IMR-90 (cell line): Measurements from ENCODE around the gene GDPD3. TPM values are rescaled to one million over a fixed set of nuclear protein-coding genes. Genes with fewer than 3 reads are reported as not detected.

ENCODE experiments used
- ATAC-seq: fragments of 200-7000 bp; cut with Tn5 transposase; 2 replicates; pipeline ENCODE4 v1.9.1; 2020; ENCODE audit warnings: low read depth, mild to moderate bottlenecking, moderate library complexity
- BruUV-seq: library from RNA; stranded (reverse); fragments of 400-500 nt; replicated peaks from 2 replicates; lab custom pipeline; 2021; lab: Mats Ljungman, UMichigan
- CTCF ChIA-PET: fragments of 300-600 bp; formaldehyde crosslinking; extraction: SDS; loops from one replicate; lab custom pipeline; 2021; ENCODE audit warnings: antibody characterized with exemption; lab: Yijun Ruan, JAX
- POLR2A ChIA-PET: fragments of 300-600 bp; sonication (Branson Sonifier 250); formaldehyde crosslinking; loops from one replicate; lab custom pipeline; 2022; ENCODE audit warnings: antibody characterized with exemption; ENCODE audit not compliant: unreplicated experiment; lab: Charles Lee
- DNase-seq: peaks from one replicate; pipeline ENCODE4 v3.0.0; 2013
- H2AFZ ChIP-seq: replicated peaks from 2 replicates; pipeline ENCODE3; 2013; ENCODE audit warnings: low read length, mild to moderate bottlenecking; ENCODE audit not compliant: poor library complexity
- H2AK5ac ChIP-seq: 2 replicates; pipeline ENCODE4 v1.6.1; 2013; ENCODE audit warnings: low read depth, low read length, inconsistent platforms
- H2AK9ac ChIP-seq: replicated peaks from 2 replicates; pipeline ENCODE3; 2013; ENCODE audit warnings: mild to moderate bottlenecking, low read depth, low read length, moderate library complexity; ENCODE audit not compliant: poor library complexity
- H2BK120ac ChIP-seq: 2 replicates; pipeline ENCODE4 v1.6.1; 2013; ENCODE audit warnings: low read depth, low read length, inconsistent platforms
- H2BK15ac ChIP-seq: 3 replicates; pipeline ENCODE4 v1.6.1; 2013; ENCODE audit warnings: low read depth, low read length, inconsistent platforms
- H2BK20ac ChIP-seq: 2 replicates; pipeline ENCODE4 v1.6.1; 2013; ENCODE audit warnings: low read depth, mild to moderate bottlenecking, inconsistent platforms, low read length, moderate library complexity
- H2BK5ac ChIP-seq: 2 replicates; pipeline ENCODE4 v1.6.1; 2013; ENCODE audit warnings: mild to moderate bottlenecking, low read depth, low read length, inconsistent platforms; ENCODE audit not compliant: poor library complexity, severe bottlenecking
- H3K14ac ChIP-seq: replicated peaks from 2 replicates; pipeline ENCODE4 v1.6.1; 2013; ENCODE audit warnings: low read depth, low read length, inconsistent platforms
- H3K18ac ChIP-seq: 2 replicates; pipeline ENCODE4 v1.6.1; 2013; ENCODE audit warnings: low read depth, low read length, control low read depth
- H3K23ac ChIP-seq: 2 replicates; pipeline ENCODE4 v1.6.1; 2013; ENCODE audit warnings: low read depth, low read length, inconsistent platforms
- H3K27ac ChIP-seq: 2 replicates; pipeline ENCODE4 v1.5.1; 2013; ENCODE audit warnings: mild to moderate bottlenecking, control low read depth, low read length; ENCODE audit not compliant: insufficient read depth
- H3K27me3 ChIP-seq: 2 replicates; pipeline ENCODE4 v1.6.1; 2013; ENCODE audit warnings: low read length; ENCODE audit not compliant: control insufficient read depth, insufficient read depth
- H3K36me3 ChIP-seq: 2 replicates; pipeline ENCODE4 v1.6.1; 2013; ENCODE audit warnings: low read length, mixed read lengths; ENCODE audit not compliant: control insufficient read depth, insufficient read depth
- H3K4ac ChIP-seq: 2 replicates; pipeline ENCODE4 v1.6.1; 2013; ENCODE audit warnings: low read depth, low read length, inconsistent platforms
- H3K4me1 ChIP-seq: 2 replicates; pipeline ENCODE4 v1.6.1; 2013; ENCODE audit warnings: low read length, mixed read lengths; ENCODE audit not compliant: control insufficient read depth, insufficient read depth
- H3K4me2 ChIP-seq: 2 replicates; pipeline ENCODE4 v1.6.1; 2013; ENCODE audit warnings: low read depth, mild to moderate bottlenecking, control low read depth, low read length, moderate library complexity
- H3K4me3 ChIP-seq: 2 replicates; pipeline ENCODE4 v1.5.1; 2013; ENCODE audit warnings: low read depth, mild to moderate bottlenecking, control low read depth, low read length, moderate library complexity; ENCODE audit not compliant: insufficient read depth
- H3K56ac ChIP-seq: 2 replicates; pipeline ENCODE4 v1.6.1; 2013; ENCODE audit warnings: low read length, inconsistent platforms; ENCODE audit not compliant: insufficient read depth; ENCODE audit errors: extremely low read depth
- H3K79me1 ChIP-seq, 2 experiments: 2 replicates each; pipeline ENCODE4 v1.6.1; 2013; ENCODE audit warnings: low read length in 2 of 2, inconsistent platforms in 1 of 2, low read depth in 1 of 2
- H3K9ac ChIP-seq: 2 replicates; pipeline ENCODE4 v1.6.1; 2013; ENCODE audit warnings: low read depth, low read length, control low read depth
- H3K9me1 ChIP-seq: 2 replicates; pipeline ENCODE4 v1.6.1; 2013; ENCODE audit warnings: low read length, inconsistent platforms; ENCODE audit not compliant: insufficient read depth
- H3K9me3 ChIP-seq: 2 replicates; pipeline ENCODE4 v1.6.1; 2013; ENCODE audit warnings: low read length; ENCODE audit not compliant: control insufficient read depth, insufficient read depth
- H4K20me1 ChIP-seq: 2 replicates; pipeline ENCODE4 v1.6.1; 2013; ENCODE audit warnings: low read length, inconsistent platforms; ENCODE audit not compliant: insufficient read depth
- H4K5ac ChIP-seq: 2 replicates; pipeline ENCODE4 v1.6.1; 2013; ENCODE audit warnings: mild to moderate bottlenecking, low read depth, low read length, control low read depth
- H4K8ac ChIP-seq, 2 experiments: 2 replicates each; pipeline ENCODE4 v1.6.1; 2013; ENCODE audit warnings: low read depth in 2 of 2, low read length in 2 of 2, control low read depth in 1 of 2, inconsistent platforms in 1 of 2
- H4K91ac ChIP-seq: 2 replicates; pipeline ENCODE4 v1.6.1; 2013; ENCODE audit warnings: low read depth, low read length, inconsistent platforms; ENCODE audit not compliant: insufficient read depth
- BHLHE40 ChIP-seq: fragments of 150-350 bp; IDR thresholded peaks from 2 replicates; pipeline ENCODE4 v1.6.1; 2016; ENCODE audit warnings: mild to moderate bottlenecking, low read depth, low read length
- CEBPB ChIP-seq: IDR thresholded peaks from 2 replicates; pipeline ENCODE4 v1.6.1; 2012; ENCODE audit warnings: low read depth, low read length, improper control_type of control experiment
- CHD1 ChIP-seq: IDR thresholded peaks from 2 replicates; pipeline ENCODE4 v1.6.1; 2012; ENCODE audit warnings: low read depth, low read length, improper control_type of control experiment
- FOS ChIP-seq: fragments of 150-350 bp; IDR thresholded peaks from 2 replicates; pipeline ENCODE4 v1.6.1; 2016; ENCODE audit warnings: low read depth, low read length
- MAFK ChIP-seq: IDR thresholded peaks from 2 replicates; pipeline ENCODE4 v1.6.1; 2012; ENCODE audit warnings: low read depth, low read length, improper control_type of control experiment
- MAZ ChIP-seq: IDR thresholded peaks from 2 replicates; pipeline ENCODE4 v1.6.1; 2012; ENCODE audit warnings: low read depth, mild to moderate bottlenecking, low read length, improper control_type of control experiment, moderate library complexity, borderline replicate concordance
- NFE2L2 ChIP-seq: fragments of 150-350 bp; IDR thresholded peaks from 2 replicates; pipeline ENCODE4 v1.6.1; 2016; ENCODE audit warnings: low read depth, mild to moderate bottlenecking, low read length
- POLR2A ChIP-seq: IDR thresholded peaks from 2 replicates; pipeline ENCODE4 v1.6.1; 2012; ENCODE audit warnings: mild to moderate bottlenecking, low read depth, low read length
- RAD21 ChIP-seq: IDR thresholded peaks from 2 replicates; pipeline ENCODE4 v1.6.1; 2012; ENCODE audit warnings: low read length, improper control_type of control experiment
- RCOR1 ChIP-seq: IDR thresholded peaks from 2 replicates; pipeline ENCODE4 v1.6.1; 2012; ENCODE audit warnings: mild to moderate bottlenecking, low read length, improper control_type of control experiment; ENCODE audit not compliant: insufficient replicate concordance
- RFX5 ChIP-seq: IDR thresholded peaks from 2 replicates; pipeline ENCODE4 v1.8.0; 2012; ENCODE audit warnings: low read depth, mild to moderate bottlenecking, low read length, moderate library complexity
- SMC3 ChIP-seq: fragments of 150-350 bp; IDR thresholded peaks from 2 replicates; pipeline ENCODE4 v1.6.1; 2016; ENCODE audit warnings: low read depth, mild to moderate bottlenecking, antibody characterized with exemption, low read length, moderate library complexity
- WGBS, 2 experiments: methylation state at CpG; one replicate each; pipeline versions ENCODE4 v1.1.5 to v1.1.7; 2013; ENCODE audit warnings: missing lambda C conversion rate in 2 of 2; ENCODE audit not compliant: insufficient read length in 1 of 2; ENCODE audit errors: extremely low coverage in 2 of 2; 5-methylcytosine and 5-hydroxymethylcytosine counted together
- dilution Hi-C: fragments of 300-500 bp; cut with HindIII; formaldehyde crosslinking; loops from one replicate; pipeline ENCODE4 v1.14.3; 2018; ENCODE audit warnings: low sequenced_read_pairs; ENCODE audit not compliant: unreplicated experiment
- in situ Hi-C: fragments of 300-500 bp; cut with MboI; formaldehyde crosslinking; loops from 3 replicates; pipeline ENCODE4 v1.14.3; 2019; ENCODE audit warnings: low sequenced_read_pairs, inconsistent platforms, mixed read lengths
- intact Hi-C: fragments of 100-400 bp; cut with micrococcal nuclease; formaldehyde crosslinking; loops from 2 replicates; pipeline ENCODE4 v1.10.0; 2022
- polyA plus RNA-seq, 3 experiments: library from polyadenylated mRNA; depleted of rRNA; stranded (reverse); fragments of >200 nt; gene quantifications; 2 replicates each; pipeline ENCODE4 v1.2.3, GENCODE V29; 2012; ENCODE audit warnings: low replicate concordance in 1 of 3
- total RNA-seq: library from RNA; depleted of rRNA; stranded (reverse); fragments of >200 nt; gene quantifications from 2 replicates; pipeline ENCODE4 v1.2.3, GENCODE V29; 2012
- TF ChIP-seq, protein P1 (sequence below): conservative IDR thresholded peaks from 2 replicates; pipeline ENCODE4 v1.5.1; 2012; ENCODE audit warnings: mild to moderate bottlenecking, low read depth, low read length, improper control_type of control experiment
- TF ChIP-seq, protein P2 (sequence below): fragments of 150-350 bp; IDR thresholded peaks from 2 replicates; pipeline ENCODE4 v1.6.1; 2017; ENCODE audit warnings: mild to moderate bottlenecking, antibody characterized with exemption, low read length, low read depth

GDPD3 gene
- total and polyA plus RNA-seq, 2 of the 4 experiments (the other 2 are of a cell fraction), result under 0.01 to 19.5 TPM

DNA sequence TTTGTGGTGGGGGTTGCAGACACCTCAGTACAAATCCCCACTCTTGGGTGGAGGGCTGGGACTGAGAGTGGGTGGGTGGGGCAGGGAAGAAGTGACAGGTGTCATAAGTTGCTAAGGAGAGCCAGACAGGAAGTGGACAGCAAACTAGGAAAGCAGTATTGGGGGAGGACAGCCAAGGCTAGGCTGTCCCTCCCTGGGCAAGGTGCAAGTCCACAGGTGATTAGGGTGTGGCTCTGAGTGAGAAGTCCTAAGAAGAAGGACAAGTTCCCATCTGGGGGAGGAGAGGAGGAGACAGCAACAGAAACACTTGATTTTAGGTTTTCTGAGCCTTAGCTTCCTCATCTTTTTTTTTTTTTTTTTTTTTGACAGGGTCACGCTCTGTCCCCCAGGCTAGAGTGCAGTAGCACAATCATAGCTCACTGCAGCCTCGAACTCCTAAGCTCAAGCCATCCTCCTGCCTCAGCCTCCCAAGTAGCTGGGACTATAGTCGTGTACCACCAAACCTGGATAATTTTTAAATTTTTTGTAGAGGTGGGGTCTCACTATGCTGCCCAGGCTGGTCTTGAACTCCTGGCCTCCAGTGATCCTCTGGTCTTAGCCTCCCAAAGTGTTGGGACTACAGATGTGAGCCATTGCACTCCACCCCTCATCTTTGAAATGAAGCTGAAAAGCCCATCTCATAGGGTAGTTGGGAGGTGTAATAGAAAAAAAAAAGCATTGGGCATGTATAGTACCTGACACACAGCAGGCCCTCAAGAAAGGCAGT, 7.2 kb upstream of the GDPD3 start:
- Histone ChIP-seq H2BK5ac (no peak overlapping the region), H3K23ac (no peak overlapping the region), H3K56ac (no peak overlapping the region), H3K4ac (no peak overlapping the region), H3K36me3 (peaks cover 32% of the 10 kb centered on the region), H3K79me1 (peaks cover 0 to 18% of the 10 kb centered on the region in 2 experiments; a peak in 2 of 4 replicates), H3K27ac (no peak overlapping the region), H4K8ac (no peak overlapping the region), H3K27me3 (no peaks in the 10 kb centered on the region), H2BK15ac (no peak overlapping the region), H2AFZ (no peak overlapping the region), H3K18ac (no peak overlapping the region), H4K5ac (no peak overlapping the region), H3K4me3 (no peak overlapping the region), H4K91ac (no peak overlapping the region), H3K4me1 (peaks cover 12% of the 10 kb centered on the region), H2AK5ac (no peak overlapping the region), H2BK20ac (no peak overlapping the region), H4K20me1 (no peaks in the 10 kb centered on the region), H2AK9ac (no peak overlapping the region), H3K4me2 (no peak overlapping the region), H3K9me1 (peaks cover 5% of the 10 kb centered on the region; the same call in 1 of the 2 replicates), H3K9me3 (no peaks in the 10 kb centered on the region), H2BK120ac (no peak overlapping the region), H3K9ac (no peak overlapping the region), H3K14ac (no peak overlapping the region)
- no CpG with 5 or more reads among the region's 3 CpGs for WGBS, 2 experiments
- TF ChIP-seq CHD1 (no peak), NFE2L2 (no peak), RCOR1 (no peak), SMC3 (no peak), MAZ (no peak), POLR2A (no peak), RFX5 (no peak), BHLHE40 (no peak), FOS (no peak), RAD21 (no peak), CEBPB (no peak), MAFK (no peak)
- TF ChIP-seq, protein P1, sequence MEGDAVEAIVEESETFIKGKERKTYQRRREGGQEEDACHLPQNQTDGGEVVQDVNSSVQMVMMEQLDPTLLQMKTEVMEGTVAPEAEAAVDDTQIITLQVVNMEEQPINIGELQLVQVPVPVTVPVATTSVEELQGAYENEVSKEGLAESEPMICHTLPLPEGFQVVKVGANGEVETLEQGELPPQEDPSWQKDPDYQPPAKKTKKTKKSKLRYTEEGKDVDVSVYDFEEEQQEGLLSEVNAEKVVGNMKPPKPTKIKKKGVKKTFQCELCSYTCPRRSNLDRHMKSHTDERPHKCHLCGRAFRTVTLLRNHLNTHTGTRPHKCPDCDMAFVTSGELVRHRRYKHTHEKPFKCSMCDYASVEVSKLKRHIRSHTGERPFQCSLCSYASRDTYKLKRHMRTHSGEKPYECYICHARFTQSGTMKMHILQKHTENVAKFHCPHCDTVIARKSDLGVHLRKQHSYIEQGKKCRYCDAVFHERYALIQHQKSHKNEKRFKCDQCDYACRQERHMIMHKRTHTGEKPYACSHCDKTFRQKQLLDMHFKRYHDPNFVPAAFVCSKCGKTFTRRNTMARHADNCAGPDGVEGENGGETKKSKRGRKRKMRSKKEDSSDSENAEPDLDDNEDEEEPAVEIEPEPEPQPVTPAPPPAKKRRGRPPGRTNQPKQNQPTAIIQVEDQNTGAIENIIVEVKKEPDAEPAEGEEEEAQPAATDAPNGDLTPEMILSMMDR, result no peak
- TF ChIP-seq, protein P2, sequence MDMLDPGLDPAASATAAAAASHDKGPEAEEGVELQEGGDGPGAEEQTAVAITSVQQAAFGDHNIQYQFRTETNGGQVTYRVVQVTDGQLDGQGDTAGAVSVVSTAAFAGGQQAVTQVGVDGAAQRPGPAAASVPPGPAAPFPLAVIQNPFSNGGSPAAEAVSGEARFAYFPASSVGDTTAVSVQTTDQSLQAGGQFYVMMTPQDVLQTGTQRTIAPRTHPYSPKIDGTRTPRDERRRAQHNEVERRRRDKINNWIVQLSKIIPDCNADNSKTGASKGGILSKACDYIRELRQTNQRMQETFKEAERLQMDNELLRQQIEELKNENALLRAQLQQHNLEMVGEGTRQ, result no peak
- no TSS peak for BruUV-seq
- ATAC-seq, result no peak
- intact Hi-C loops, result no loop called here
- CTCF ChIA-PET, result interaction anchor here (1.4 kb wide), 1 partner anchor 8 kb away, joined by 4 read pairs; the partner anchor contains the start of gene GDPD3
- dilution Hi-C loops, result no loop called here
- POLR2A ChIA-PET, result no interaction called here
- DNase-seq, result no peak
- in situ Hi-C loops, result no loop called here
